GM10248 (cell line): ENCODE results near the gene USP5.
"Not testable (repeated sequence)": the region's sequence is repeated elsewhere in the genome, so short reads cannot be mapped to it uniquely, and the experiment has no call there.

Source experiments
- CTCF ChIA-PET: fragments of 300-600 bp; sonication (Branson Sonifier 250); formaldehyde crosslinking; extraction: SDS; loops from one replicate; lab custom pipeline; 2021; ENCODE audit warnings: antibody characterized with exemption; lab: Yijun Ruan, JAX
- POLR2A ChIA-PET: fragments of 350-650 bp; sonication (Branson Sonifier 250); formaldehyde crosslinking; extraction: SDS; loops from one replicate; lab custom pipeline; 2020; ENCODE audit warnings: antibody characterized with exemption; lab: Yijun Ruan, JAX
- DNase-seq: peaks from one replicate; pipeline ENCODE4 v3.0.0; 2012; ENCODE audit errors: extremely low spot score
- CTCF ChIP-seq: IDR thresholded peaks from 2 replicates; pipeline ENCODE4 v1.5.1; 2012; ENCODE audit warnings: mild to moderate bottlenecking, low read depth; ENCODE audit errors: extremely low read depth, missing control alignments, control extremely low read depth

USP5 gene

GRCh38 chr12:6899837-6900519 lies 48.0 kb downstream of the USP5 start:
- POLR2A ChIA-PET = no interaction called here

DNA sequence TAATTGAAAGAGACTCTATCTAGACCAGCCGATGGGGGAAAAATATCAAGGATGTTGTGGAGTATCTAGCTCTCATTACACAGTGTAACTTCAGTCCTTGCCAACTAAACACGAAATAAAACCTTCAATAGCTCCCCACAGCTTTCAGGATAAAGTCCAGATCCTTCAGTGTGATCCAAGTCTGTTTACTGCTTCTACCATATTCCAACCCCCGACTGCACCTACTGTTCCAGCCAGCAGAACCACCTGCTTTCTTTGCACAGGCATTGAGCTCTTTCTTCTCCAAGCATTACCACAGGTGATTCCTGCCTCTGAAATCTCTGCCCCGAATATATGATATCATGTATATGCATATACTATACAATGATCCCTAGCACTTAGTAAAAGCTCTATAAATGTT lies 50.5 kb downstream of the USP5 start:
- CTCF ChIA-PET = interaction anchor here (1.0 to 4.9 kb wide), 7 partner anchors 9 to 206 kb away, joined by 3 to 27 read pairs (median 6); partner anchors contain the start of genes MLF2 and SPSB2
- no peak for TF ChIP-seq CTCF
- POLR2A ChIA-PET = interaction anchor here (0.7 to 1.3 kb wide), 3 partner anchors 11 to 35 kb away, joined by 3 to 4 read pairs (median 3); partner anchors contain the start of genes SPSB2 and TPI1
- DNase-seq = no peak

More at GRCh38 chr12:6899837-6900519, 48.0 kb downstream of the USP5 start:
- TF ChIP-seq CTCF = no peak
- DNase-seq = no peak
- CTCF ChIA-PET = interaction anchor here (1.0 to 2.2 kb wide), 6 partner anchors 9 to 65 kb away, joined by 3 to 10 read pairs (median 6); partner anchors contain the start of genes SPSB2 and TPI1

DNA sequence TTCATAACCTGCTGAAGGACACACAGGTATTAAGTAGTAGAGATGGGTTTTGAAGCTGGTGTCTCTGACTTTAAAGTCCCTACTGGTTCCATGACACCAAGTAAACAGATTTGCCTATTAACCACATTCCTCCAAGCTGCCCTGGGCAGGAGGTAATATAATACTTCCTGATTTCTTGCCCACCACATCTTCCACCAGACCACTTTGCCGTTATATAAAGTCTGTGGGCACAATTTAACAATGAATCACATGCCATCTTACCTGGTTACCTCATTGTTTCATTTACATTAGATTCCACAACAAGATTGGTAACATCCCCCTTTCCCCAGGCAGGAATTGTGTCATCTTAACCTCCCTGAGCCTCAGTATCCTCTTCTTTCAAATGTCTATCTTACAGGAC lies 51.8 kb downstream of the USP5 start:
- POLR2A ChIA-PET = no interaction called here
- CTCF ChIA-PET = interaction anchor here (0.7 to 4.9 kb wide), 5 partner anchors 12 to 68 kb away, joined by 3 to 27 read pairs (median 3); partner anchors contain the start of gene SPSB2
- no peak for DNase-seq
- no peak for TF ChIP-seq CTCF

DNA sequence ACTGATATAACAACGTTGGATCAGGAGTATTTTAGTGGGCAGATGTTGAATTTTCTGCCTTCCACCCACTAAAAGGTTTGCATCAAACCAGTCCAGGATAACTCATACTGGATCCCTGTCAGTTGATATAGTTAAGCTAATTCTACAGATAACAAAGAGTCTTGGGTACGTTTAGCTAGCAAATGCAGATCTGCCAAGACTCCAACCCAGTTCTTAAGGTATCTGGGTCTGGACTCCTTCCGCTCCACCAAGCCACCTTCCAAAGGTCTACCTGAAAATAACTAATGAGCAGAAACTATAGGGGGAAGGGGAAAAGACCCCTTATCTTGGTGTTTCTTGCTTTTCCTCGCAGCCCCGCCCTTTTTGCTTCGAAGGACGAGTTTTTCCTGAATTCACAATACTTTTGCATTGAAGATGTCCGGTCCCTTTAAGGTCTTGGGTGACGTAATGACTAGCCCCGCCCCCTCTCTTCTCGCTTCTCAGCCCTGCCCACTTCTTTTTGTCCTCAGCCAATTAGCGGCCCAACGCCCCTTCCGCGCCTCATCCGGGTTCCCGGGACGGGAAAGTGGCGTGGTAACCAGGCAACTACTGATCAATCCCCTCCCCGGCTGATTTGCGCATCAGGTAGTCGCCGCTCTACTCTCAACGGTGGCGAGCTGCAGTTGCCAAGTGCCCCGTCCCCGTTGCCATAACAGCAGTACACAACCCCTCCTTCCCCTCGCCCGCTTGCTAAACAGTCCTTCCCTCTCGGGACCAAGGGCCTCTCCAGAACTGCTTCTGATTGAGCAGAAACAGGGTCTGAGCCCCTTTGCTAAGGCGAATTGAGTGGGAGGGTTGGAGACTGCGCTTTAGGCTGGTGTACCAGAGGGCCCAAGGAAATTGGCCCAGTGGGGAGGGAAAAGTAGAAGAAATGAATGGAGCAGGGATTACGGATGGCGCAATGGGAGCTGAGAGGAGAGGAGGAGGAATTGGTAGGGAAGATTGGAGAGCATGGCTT lies 52.6 kb downstream of the USP5 start, which contains the start of gene LRRC23:
Gene LRRC23 (plus strand): TSS at position 543 of the 997 bp plus-strand sequence. CDS start 812 bp downstream, outside the sequence.
- TF ChIP-seq CTCF = no peak
- DNase-seq = peak; percentile 95
- ChIA-PET POLR2A (interaction anchor here (0.6 to 2.3 kb wide), 3 partner anchors 13 to 37 kb away, joined by 3 to 9 read pairs (median 4); partner anchors contain the start of genes SPSB2 and TPI1), CTCF (interaction anchor here (0.7 to 5.0 kb wide), 11 partner anchors 13 to 237 kb away, joined by 3 to 35 read pairs (median 5); partner anchors contain the start of genes MLF2 and SPSB2)

GRCh38 chr12:6905414-6906040 lies 53.6 kb downstream of the USP5 start:
- POLR2A ChIA-PET = interaction anchor here (0.5 to 2.3 kb wide), 5 partner anchors 14 to 242 kb away, joined by 3 to 9 read pairs (median 3); partner anchors contain the start of genes SPSB2 and TPI1
- DNase-seq = no peak
- CTCF ChIA-PET = interaction anchor here (0.9 to 5.0 kb wide), 9 partner anchors 14 to 236 kb away, joined by 3 to 35 read pairs (median 7); partner anchors contain the start of genes MLF2 and SPSB2
- TF ChIP-seq CTCF = no peak

DNA sequence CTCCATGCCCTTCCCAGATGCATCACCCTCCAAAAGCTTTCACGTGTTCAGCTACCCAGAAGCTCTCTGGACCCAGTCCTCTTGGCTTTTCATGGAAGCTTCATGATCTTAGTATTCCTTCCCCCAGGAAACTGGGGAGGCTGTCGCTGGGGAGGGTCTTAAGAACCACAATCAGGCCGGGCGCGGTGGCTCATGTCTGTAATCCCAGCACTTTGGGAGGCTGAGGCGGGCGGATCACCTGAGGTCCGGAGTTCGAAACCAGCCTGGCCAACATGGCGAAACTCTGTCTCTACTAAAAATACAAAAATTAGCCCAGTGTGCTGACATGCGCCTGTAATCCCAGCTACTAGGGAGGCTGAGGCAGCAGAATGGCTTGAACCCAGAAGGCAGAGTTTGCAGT lies 56.2 kb downstream of the USP5 start:
- POLR2A ChIA-PET = interaction anchor here (1.4 kb wide), 1 partner anchor 41 kb away, joined by 3 read pairs; the partner anchor contains the start of gene TPI1
- DNase-seq = not testable (repeated sequence)
- CTCF ChIA-PET = interaction anchor here (1.0 to 5.0 kb wide), 8 partner anchors 14 to 57 kb away, joined by 3 to 35 read pairs (median 5); partner anchors contain the start of gene SPSB2
